GM18907 (cell line): Measurements from ENCODE around the gene WRAP53.
"Not testable (repeated sequence)": the region's sequence is repeated elsewhere in the genome, so short reads cannot be mapped to it uniquely, and the experiment has no call there.

Source experiments
- ATAC-seq: cut with Tn5 transposase; IDR thresholded peaks from one replicate; pipeline ENCODE4 v1.9.1; 2021; ENCODE audit warnings: mild to moderate bottlenecking, moderate library complexity; ENCODE audit not compliant: unreplicated experiment

Gene WRAP53

GRCh38 chr17:7687908-7688807 lies at the start of gene WRAP53:
Gene WRAP53 (plus strand): TSS chr17:7688477. CDS start chr17:7688649, 172 bp downstream.
- peak; percentile 69 for ATAC-seq

GRCh38 chr17:7640783-7641182 lies 47.5 kb upstream of the WRAP53 start:
- no peak for ATAC-seq

GRCh38 chr17:7641635-7642034 lies 46.6 kb upstream of the WRAP53 start:
- ATAC-seq = not testable (repeated sequence)

- no peak for ATAC-seq
Observed at GRCh38 chr17:7644775-7645174, 43.5 kb upstream of the WRAP53 start.

GRCh38 chr17:7646457-7646856 lies 41.8 kb upstream of the WRAP53 start:
- no peak for ATAC-seq

- no peak for ATAC-seq
Observed at GRCh38 chr17:7647018-7647417, 41.3 kb upstream of the WRAP53 start.

GRCh38 chr17:7650509-7651096 lies 37.7 kb upstream of the WRAP53 start, which contains the start of gene ATP1B2:
Gene ATP1B2 (plus strand): TSS chr17:7650926. CDS start chr17:7651519, 593 bp downstream.
- no peak for ATAC-seq

GRCh38 chr17:7651097-7651664 lies 37.1 kb upstream of the WRAP53 start:
- ATAC-seq = no peak

- ATAC-seq = no peak
Observed at GRCh38 chr17:7651665-7652387, 36.5 kb upstream of the WRAP53 start.

GRCh38 chr17:7652388-7653356 lies 35.6 kb upstream of the WRAP53 start:
- no peak for ATAC-seq

- ATAC-seq = no peak
Observed at GRCh38 chr17:7654832-7655540, 33.3 kb upstream of the WRAP53 start.

GRCh38 chr17:7655541-7655840 lies 32.8 kb upstream of the WRAP53 start:
- ATAC-seq = no peak

GRCh38 chr17:7656958-7657609 lies 31.2 kb upstream of the WRAP53 start:
- ATAC-seq = no peak

GRCh38 chr17:7667656-7668406 lies 20.4 kb upstream of the WRAP53 start:
- ATAC-seq = no peak

- ATAC-seq = no peak
Observed at GRCh38 chr17:7668482-7668881, 19.8 kb upstream of the WRAP53 start.

GRCh38 chr17:7673239-7673638 lies 15.0 kb upstream of the WRAP53 start:
- no peak for ATAC-seq

GRCh38 chr17:7674934-7675333 lies 13.3 kb upstream of the WRAP53 start:
- no peak for ATAC-seq

GRCh38 chr17:7676533-7676932 lies 11.7 kb upstream of the WRAP53 start:
- ATAC-seq = no peak
